ENCODE results near the gene JAML. TPM values are rescaled to one million over a fixed set of nuclear protein-coding genes. Genes with fewer than 3 reads are reported as not detected.

The JAML gene
- total RNA-seq, 6 experiments from 2014 or later = 1.5 to 9.1 (median 3.2) TPM

- no peak for DNase-seq
- Histone ChIP-seq H3K9me3 (no peaks in the 10 kb centered on the region), H3K4me3 (no peak overlapping the region), H3K27me3 (no peaks in the 10 kb centered on the region), H3K36me3 (peaks cover 0 to 4% (median 0%) of the 10 kb centered on the region in 4 donors), H3K27ac (no peak overlapping the region), H3K4me1 (peaks cover 0 to 8% (median 4%) of the 10 kb centered on the region in 4 donors)
- TF ChIP-seq POLR2A (IDR thresholded peaks at IDR 0.05) = no peak
- TF ChIP-seq, protein P1, sequence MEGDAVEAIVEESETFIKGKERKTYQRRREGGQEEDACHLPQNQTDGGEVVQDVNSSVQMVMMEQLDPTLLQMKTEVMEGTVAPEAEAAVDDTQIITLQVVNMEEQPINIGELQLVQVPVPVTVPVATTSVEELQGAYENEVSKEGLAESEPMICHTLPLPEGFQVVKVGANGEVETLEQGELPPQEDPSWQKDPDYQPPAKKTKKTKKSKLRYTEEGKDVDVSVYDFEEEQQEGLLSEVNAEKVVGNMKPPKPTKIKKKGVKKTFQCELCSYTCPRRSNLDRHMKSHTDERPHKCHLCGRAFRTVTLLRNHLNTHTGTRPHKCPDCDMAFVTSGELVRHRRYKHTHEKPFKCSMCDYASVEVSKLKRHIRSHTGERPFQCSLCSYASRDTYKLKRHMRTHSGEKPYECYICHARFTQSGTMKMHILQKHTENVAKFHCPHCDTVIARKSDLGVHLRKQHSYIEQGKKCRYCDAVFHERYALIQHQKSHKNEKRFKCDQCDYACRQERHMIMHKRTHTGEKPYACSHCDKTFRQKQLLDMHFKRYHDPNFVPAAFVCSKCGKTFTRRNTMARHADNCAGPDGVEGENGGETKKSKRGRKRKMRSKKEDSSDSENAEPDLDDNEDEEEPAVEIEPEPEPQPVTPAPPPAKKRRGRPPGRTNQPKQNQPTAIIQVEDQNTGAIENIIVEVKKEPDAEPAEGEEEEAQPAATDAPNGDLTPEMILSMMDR (IDR thresholded peaks at IDR 0.05) = no peak
- no peak for ATAC-seq
- intact Hi-C loops (cut with DNase I) = no loop called here
- WGBS (ENCODE audit: insufficient coverage, low coverage, low lambda C conversion rate, missing lambda C conversion rate) = 29% methylated on average over 1 of the region's 1 CpG
Observed at GRCh38 chr11:118265954-118266353, 41.1 kb upstream of the JAML start.

- Histone ChIP-seq H3K4me1 (peaks cover 0 to 8% (median 4%) of the 10 kb centered on the region in 4 donors), H3K27me3 (no peaks in the 10 kb centered on the region), H3K27ac (peak overlapping the region in 2 of 3 donors; percentile 68 to 87), H3K9me3 (no peaks in the 10 kb centered on the region), H3K36me3 (peaks cover 0 to 7% (median 0%) of the 10 kb centered on the region in 4 donors), H3K4me3 (peak overlapping the region in 2 of 3 donors; percentile 59 to 62)
- intact Hi-C loops (cut with DNase I) = no loop called here
- DNase-seq = no peak
- no peak for ATAC-seq
- 69% methylated on average over 13 of the region's 13 CpGs for WGBS (ENCODE audit: insufficient coverage, low coverage, low lambda C conversion rate, missing lambda C conversion rate)
- TF ChIP-seq, protein P1 (IDR thresholded peaks at IDR 0.05) = no peak
- TF ChIP-seq POLR2A (IDR thresholded peaks at IDR 0.05) = no peak
Observed at GRCh38 chr11:118264569-118265465, 40.0 kb upstream of the JAML start.

DNA sequence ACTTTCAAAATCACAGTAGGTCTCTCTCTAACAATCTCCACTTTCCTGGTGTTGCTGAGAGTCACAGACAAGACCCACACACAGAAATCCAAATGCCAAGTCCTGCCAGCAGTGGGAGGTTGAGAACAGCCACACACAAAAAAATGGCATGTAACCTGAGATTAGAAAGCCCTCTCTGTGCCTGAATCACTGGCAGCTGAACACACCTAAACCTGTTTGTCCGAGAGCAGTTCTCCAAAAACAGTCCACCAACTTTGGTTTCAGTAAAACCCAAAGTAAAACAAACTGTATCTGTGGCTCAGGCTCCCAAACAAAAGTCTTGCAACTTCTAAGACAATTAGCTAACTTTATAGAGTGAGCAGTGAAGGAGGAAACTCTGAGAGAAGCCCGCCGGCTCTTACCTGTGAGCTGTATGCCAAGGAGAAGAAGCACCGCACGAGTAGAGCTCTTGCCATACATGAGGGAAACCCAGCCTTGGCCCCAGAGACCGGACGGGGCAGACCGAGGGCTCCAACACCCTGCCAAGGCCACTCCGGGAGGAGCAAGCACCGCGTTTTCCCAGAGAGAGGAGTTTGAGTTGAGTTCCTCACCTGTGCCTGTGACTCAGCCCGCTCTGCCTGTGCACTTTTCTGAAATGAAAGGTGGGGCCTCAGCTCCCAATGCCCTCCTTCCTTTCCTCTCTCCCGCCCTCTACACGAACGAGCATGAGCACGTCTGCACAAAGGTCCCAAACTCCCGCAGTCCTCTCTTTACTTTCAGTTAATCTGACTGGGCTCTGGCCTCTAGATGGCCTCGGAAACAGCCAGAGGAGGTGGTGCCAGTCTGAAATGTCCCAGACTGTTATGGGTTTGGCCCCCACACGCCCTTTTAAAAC, 39.1 kb upstream of the JAML start, which contains the start of gene MPZL2:
Gene MPZL2 (minus strand): TSS at position 603 of the 874 bp plus-strand sequence. CDS start 144 bp downstream, at position 459.
- ATAC-seq (peak; percentile 97 to 98 (median 98)), DNase-seq (peak; percentile 77 to 89 (median 80))
- peak within 1 kb of the TSS; percentile 44 to 62 (median 59) for H3K4me3 ChIP-seq
- WGBS (ENCODE audit: insufficient coverage, low coverage, low lambda C conversion rate, missing lambda C conversion rate) = 3% methylated on average over 18 of the region's 19 CpGs
- TF ChIP-seq, protein P1 (IDR thresholded peaks at IDR 0.05) = peak in 3 of 4 donors; percentile 21 to 24 (median 23)
- peak; percentile 91 for TF ChIP-seq POLR2A (IDR thresholded peaks at IDR 0.05)
- H3K4me1 ChIP-seq = peaks cover 0 to 8% (median 4%) of the 10 kb centered on the region in 4 donors
- intact Hi-C loops (cut with DNase I) = no loop called here
- no peaks in the 10 kb centered on the region for H3K9me3 ChIP-seq
- no peaks in the 10 kb centered on the region for H3K27me3 ChIP-seq
- H3K27ac ChIP-seq = peak within 1 kb of the TSS; percentile 60 to 87 (median 68)
- H3K36me3 ChIP-seq = peaks cover 0 to 16% (median 0%) of the 10 kb centered on the region in 4 donors

GRCh38 chr11:118263112-118263511, 38.3 kb upstream of the JAML start:
- ATAC-seq (peak in 1 of 4 donors; percentile 16), DNase-seq (no peak)
- Histone ChIP-seq H3K36me3 (peaks cover 0 to 16% (median 0%) of the 10 kb centered on the region in 4 donors), H3K27ac (peak overlapping the region in 2 of 3 donors; percentile 68 to 87), H3K9me3 (no peaks in the 10 kb centered on the region), H3K4me3 (peak overlapping the region; percentile 44 to 62 (median 59)), H3K27me3 (no peaks in the 10 kb centered on the region), H3K4me1 (peaks cover 0 to 8% (median 4%) of the 10 kb centered on the region in 4 donors)
- TF ChIP-seq, protein P1 (IDR thresholded peaks at IDR 0.05) = no peak
- no peak for TF ChIP-seq POLR2A (IDR thresholded peaks at IDR 0.05)
- intact Hi-C loops (cut with DNase I) = no loop called here
- whole genome bisulfite sequencing (ENCODE audit: insufficient coverage, low coverage, low lambda C conversion rate, missing lambda C conversion rate) = 30% methylated on average over 4 of the region's 4 CpGs
